ENCODE data around the gene RACGAP1. TPM values are rescaled to one million over a fixed set of nuclear protein-coding genes. Genes with fewer than 3 reads are reported as not detected.
A peak's percentile ranks its signal among the peaks of the same experiment; 100 is the strongest.

The RACGAP1 gene
- total RNA-seq, 2 experiments from 2014 or later: 111 to 119 TPM

DNA sequence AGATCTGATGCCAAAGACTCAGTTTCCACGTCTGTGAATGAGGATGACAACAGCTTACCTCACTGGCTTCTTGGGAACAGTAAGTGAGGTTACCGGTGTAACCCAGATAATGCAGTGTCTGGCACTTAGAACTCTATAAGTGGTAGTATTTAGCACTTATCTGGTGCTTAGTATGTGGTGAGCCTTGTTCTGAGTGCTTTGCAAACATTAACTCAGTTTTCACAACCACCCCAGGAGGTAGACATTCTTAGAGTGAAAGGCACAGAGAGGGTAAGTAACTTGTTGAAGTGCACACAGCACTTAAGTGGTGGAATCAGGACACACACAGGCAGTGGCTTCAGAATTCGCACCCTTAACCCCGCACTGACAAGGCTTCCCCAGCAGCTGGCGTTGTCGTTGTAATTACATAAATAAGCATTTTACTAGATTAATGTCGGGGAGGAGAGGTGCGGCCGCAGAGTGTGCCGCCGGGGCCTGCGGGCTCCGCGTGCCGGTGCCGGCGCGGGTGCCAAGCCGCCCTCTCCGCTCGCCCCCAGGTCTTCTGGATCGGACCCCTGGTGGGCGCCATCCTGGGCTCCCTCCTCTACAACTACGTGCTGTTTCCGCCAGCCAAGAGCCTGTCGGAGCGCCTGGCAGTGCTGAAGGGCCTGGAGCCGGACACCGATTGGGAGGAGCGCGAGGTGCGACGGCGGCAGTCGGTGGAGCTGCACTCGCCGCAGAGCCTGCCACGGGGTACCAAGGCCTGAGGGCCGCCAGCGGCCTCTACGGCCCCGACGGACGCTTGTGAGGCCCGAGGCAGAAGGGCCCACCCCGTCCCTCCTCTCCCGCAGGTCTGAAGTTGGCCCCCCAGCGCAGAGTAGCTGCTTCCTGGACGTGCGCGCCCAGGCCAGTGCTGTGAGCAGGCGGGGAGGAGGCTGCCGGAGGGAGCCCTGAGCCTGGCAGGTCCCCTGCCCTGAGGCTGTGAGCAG lies 70.1 kb downstream of the RACGAP1 start:
- Mint-ChIP-seq H3K4me3 (no peak overlapping the region), H3K27ac (no peak overlapping the region), H3K9me3 (no peaks in the 10 kb centered on the region), H3K27me3 (peaks cover 57% of the 10 kb centered on the region), H3K4me1 (no peaks in the 10 kb centered on the region), H3K36me3 (no peaks in the 10 kb centered on the region)
- no peak for DNase-seq

DNA sequence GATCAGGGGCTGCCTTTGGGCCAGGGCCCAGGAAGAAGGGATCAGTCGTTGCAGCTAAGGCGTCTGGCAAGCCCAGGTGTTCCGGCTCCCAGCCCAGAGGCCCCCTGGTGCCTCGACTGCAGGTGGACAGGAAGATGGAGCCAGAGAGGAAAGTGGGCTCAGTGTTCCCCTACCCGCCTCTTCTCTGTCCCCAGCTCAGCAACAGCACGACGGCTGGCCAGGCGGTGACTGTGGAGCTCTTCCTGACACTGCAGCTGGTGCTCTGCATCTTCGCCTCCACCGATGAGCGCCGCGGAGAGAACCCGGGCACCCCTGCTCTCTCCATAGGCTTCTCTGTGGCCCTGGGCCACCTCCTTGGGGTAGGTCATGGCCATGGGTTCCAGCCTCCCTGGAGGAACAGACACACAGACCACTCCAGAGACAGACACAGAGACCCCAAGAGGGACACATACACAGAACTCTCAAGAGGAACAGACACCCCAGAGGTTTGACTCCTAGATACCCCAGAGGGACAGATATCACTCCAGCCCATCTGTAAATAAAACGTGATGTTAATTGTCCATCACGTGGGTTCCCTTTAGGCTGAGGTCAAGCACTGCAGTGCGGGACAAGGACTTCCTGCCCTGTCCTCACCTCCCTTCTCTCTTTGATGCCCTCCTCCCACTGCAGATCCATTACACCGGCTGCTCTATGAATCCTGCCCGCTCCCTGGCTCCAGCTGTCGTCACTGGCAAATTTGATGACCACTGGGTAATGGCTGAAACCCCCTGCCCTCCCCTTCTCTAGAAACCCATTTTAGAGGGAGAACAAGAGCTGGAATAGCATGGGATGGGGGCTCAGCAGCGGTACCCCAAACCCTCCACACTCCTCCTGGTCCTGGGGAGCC lies 71.1 kb downstream of the RACGAP1 start:
- Mint-ChIP-seq H3K36me3 (no peaks in the 10 kb centered on the region), H3K4me1 (no peaks in the 10 kb centered on the region), H3K27me3 (peaks cover 48% of the 10 kb centered on the region), H3K4me3 (no peak overlapping the region), H3K27ac (no peak overlapping the region), H3K9me3 (no peaks in the 10 kb centered on the region)
- no peak for DNase-seq

DNA sequence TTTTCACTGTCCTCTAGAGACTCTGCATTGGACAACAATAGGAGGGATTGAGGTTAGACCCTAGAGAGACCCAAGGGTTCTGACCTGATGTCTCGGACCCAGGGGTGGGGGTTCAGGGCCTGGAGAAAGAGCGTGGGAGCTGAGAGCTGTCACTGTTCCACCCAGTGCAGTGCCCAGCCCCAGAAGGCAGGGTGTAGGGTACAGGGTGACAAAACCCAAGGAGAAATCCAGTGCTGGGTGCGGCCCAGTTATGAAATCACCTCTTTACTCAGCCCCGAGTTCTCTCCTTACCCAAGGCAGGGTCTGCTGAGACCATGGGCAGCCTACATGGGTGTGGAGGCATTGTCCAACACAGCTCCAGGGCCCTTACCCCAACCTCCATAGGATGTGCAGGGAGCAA lies 72.1 kb downstream of the RACGAP1 start:
- H3K4me3 Mint-ChIP-seq: no peak overlapping the region
- H3K36me3 Mint-ChIP-seq: no peaks in the 10 kb centered on the region
- H3K27ac Mint-ChIP-seq: no peak overlapping the region
- no peak for DNase-seq
- no peaks in the 10 kb centered on the region for H3K4me1 Mint-ChIP-seq
- peaks cover 37% of the 10 kb centered on the region for H3K27me3 Mint-ChIP-seq
- H3K9me3 Mint-ChIP-seq: no peaks in the 10 kb centered on the region

DNA sequence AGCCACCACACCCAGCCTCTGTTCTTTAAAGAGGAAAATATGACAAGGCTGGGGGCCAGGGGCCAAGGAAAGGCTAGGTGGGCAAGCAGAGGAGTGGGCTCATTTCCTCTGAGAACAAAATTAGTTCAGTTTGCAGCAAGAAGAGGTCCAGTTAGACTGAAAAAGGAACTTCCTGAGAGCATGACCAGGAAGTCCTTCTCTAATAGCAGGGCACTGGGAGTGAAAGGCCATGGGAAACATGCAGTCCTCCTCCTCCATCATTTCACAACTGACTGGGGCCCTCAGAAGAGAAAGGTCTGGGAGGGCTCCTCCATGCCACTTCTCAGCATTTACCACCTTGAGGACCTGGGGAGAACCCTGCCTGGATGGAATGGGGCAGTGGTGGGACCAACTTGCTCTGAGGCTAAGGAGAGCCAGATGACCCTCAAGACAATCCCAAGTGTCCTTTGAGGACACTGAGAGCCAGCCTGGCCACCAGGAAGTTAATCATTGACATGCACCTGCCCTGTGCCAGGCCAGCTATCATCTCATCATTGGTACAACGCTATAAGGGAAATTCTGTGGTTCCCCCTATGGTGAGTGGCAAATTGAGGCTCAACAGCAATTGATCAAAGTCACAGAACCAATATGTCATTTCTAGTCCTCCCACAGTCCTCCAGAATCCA lies 72.8 kb downstream of the RACGAP1 start:
- Mint-ChIP-seq H3K27me3 (peaks cover 31% of the 10 kb centered on the region), H3K36me3 (no peaks in the 10 kb centered on the region), H3K4me1 (no peaks in the 10 kb centered on the region), H3K9me3 (no peaks in the 10 kb centered on the region), H3K4me3 (no peak overlapping the region), H3K27ac (no peak overlapping the region)
- no peak for DNase-seq

DNA sequence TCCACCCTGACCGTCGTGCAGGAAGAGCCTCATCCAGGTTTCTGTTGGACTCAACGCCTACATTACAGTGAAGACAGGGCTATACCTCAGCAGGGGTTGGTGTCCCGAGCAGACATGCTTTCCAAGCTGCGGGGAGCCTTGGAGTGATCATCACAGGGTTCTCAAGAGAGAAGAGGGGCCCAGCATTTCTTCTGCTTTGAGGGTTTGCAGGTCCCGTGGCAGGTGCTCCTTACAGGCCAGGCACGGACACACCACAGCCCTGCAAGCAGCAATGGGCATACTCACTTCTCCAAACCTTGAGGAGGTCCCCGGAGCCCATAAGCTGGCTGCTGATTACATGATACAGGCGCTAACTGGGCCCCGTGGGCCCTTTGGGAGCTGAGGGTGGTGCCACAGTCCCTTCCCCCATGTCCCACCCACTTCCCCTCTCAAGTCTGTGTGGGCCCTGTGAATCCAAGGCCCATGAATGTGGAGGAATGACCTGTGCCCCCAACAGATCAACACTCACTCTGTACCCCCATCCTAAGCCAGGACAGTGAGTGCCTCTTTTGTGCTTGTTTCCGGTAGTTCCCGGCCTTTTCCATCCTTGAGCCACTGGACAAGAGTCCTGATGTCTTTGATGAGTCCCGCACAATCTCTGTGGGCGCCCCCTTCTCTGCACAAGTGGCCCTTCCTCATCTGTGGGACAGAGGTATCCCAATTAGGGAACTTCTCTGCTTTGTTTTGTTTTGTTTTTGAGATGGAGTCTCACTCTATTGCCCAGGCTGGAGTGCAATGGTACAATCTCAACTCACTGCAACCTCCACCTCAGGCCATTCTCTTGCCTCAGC lies 73.7 kb downstream of the RACGAP1 start:
- Mint-ChIP-seq H3K4me3 (no peak overlapping the region), H3K36me3 (no peaks in the 10 kb centered on the region), H3K4me1 (no peaks in the 10 kb centered on the region), H3K27me3 (peaks cover 22% of the 10 kb centered on the region), H3K27ac (no peak overlapping the region), H3K9me3 (no peaks in the 10 kb centered on the region)
- no peak for DNase-seq

DNA sequence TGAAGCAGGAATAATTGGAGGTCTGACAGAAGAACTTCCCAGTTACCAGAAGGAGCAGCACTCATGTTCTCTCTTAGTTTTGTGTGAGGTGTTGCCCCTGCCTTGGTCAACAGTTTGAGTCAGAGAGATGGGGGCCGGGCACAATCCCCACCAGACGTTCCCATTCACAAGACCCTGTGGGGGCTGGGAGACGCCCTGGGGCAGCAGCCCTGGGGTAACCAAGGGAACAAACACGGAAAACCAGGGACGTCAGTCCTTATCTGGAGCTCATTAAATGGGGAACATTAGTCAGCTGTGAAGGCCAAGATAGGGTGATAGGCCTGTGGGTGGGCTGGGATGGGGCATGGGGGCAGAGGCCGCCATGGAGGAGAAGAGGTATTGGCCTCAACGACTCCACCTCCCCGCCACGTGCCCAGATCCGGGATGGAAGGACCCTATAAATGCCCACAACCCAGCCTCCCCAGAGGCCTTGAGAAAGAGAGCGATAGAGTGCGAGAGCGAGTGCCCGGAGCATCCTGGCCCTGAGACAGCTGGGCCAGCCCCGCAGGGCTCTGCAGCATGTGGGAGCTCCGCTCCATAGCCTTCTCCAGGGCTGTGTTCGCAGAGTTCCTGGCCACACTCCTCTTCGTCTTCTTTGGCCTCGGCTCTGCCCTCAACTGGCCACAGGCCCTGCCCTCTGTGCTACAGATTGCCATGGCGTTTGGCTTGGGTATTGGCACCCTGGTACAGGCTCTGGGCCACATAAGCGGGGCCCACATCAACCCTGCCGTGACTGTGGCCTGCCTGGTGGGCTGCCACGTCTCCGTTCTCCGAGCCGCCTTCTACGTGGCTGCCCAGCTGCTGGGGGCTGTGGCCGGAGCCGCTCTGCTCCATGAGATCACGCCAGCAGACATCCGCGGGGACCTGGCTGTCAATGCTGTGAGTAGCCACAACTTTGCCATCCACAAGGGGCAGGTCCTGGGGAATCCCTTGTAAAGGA lies 74.7 kb downstream of the RACGAP1 start, which contains the start of gene AQP2:
TSS of gene AQP2 (plus strand) at position 465 of the 979 bp plus-strand sequence. CDS start at position 559, 94 bp downstream.
- H3K27me3 Mint-ChIP-seq: peaks cover 14% of the 10 kb centered on the region
- H3K36me3 Mint-ChIP-seq: no peaks in the 10 kb centered on the region
- H3K4me1 Mint-ChIP-seq: peaks cover 8% of the 10 kb centered on the region
- no peak within 1 kb of the TSS for H3K4me3 Mint-ChIP-seq
- no peaks in the 10 kb centered on the region for H3K9me3 Mint-ChIP-seq
- no peak within 1 kb of the TSS for H3K27ac Mint-ChIP-seq
- no peak for DNase-seq

DNA sequence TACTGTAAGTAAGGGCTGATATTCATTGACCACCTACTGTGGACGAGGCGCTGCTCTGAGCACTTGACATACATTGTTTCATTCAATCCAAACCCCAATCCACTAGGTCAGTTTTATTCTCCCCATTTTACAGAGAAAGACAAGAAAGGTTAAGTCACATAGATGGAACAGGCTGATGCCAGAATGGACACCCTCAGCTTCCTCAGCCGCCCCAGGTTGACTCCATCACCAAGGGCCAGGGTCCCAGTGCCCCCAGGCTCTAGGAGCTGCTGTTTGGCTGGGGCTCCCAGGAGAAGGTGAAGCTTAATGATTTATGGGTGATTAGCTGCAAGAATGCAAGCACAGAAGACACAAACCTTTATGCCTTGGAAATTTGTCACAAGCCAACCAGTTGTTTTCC lies 75.4 kb downstream of the RACGAP1 start:
- H3K27ac Mint-ChIP-seq: no peak overlapping the region

DNA sequence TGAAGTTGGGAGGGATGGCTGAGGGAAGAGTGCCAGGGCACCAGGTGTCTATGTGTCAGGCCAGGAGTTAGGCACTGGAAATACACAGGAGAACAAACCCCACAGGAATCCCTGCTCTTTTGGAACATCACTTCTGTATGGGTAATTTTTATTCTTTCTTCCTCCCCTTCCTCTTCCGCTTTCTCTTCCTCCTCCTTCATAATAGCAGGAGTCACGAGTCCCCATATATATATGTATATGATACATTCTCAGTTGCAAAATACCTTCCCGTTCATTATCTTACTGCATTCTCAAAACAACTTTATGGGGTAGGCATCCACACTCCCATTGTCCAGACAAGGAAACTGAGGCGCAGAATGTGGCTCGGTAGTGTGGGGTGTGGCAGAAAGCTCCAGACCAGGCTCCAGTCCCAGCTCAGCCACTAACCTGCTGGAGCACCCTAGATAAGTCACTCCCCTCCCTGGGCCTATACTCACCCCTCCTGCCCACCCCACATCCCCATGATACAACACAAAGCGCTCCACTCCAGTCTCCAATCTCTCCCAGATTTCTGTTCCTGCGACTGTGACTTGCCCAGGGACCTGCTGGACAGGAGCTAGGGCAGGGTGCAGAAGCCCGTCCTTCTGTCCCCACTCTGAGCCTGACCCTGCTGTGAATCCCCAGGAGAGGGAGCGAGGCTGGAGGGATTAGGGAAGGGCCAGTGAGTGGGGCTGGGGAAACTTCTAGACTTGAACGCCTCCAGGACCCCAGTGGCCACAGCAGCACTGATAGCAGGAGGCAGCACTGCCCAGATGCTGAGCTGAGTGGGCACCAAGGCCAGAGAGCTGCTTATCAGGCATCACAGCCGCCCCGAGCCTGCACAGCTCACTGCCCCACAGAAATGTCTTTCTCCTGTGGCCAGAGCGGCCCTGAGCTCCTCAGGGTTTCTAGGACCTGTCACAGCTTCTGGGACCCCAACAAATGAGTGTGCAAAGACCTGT lies 76.1 kb downstream of the RACGAP1 start:
- DNase-seq: no peak
- Mint-ChIP-seq H3K36me3 (no peaks in the 10 kb centered on the region), H3K27me3 (peaks cover 5% of the 10 kb centered on the region), H3K9me3 (no peaks in the 10 kb centered on the region), H3K4me1 (peaks cover 18% of the 10 kb centered on the region), H3K4me3 (no peak overlapping the region), H3K27ac (no peak overlapping the region)

More for the DNA sequence above, 75.4 kb downstream of the RACGAP1 start:
- DNase-seq: no peak
- no peak overlapping the region for H3K4me3 Mint-ChIP-seq
- peaks cover 12% of the 10 kb centered on the region for H3K27me3 Mint-ChIP-seq
- no peaks in the 10 kb centered on the region for H3K9me3 Mint-ChIP-seq
- peaks cover 15% of the 10 kb centered on the region for H3K4me1 Mint-ChIP-seq
- H3K36me3 Mint-ChIP-seq: no peaks in the 10 kb centered on the region

DNA sequence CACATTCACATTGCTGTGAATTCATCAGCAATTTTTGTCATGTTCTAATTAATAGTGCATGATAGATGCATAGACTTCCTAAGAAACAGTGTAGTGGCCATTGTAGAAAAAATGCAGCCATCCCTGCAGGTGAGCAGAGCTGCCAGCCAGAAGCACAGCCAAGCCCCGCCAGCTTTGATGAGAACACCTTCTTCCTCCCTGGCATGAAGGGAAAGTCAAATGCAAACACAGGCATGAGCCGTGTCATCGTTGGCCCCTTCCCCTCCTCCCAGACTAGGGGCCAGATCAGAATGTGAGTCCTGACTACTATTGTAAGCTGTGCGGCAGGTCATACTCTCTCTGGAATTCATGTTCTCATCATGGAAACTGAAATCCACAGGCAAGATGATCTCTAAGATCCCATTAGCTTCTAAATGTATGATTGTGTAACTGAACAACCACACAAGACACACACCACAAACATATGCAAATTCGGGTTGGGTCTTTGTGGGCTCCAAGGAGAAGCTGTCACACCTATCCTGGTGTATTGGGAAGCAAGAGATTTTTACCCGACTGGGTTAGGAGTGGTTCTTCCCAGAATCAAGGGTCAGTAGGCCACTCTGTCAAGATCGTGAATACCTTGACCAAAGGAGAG lies 77.6 kb downstream of the RACGAP1 start:
- Mint-ChIP-seq H3K4me1 (peaks cover 18% of the 10 kb centered on the region), H3K36me3 (no peaks in the 10 kb centered on the region), H3K4me3 (no peak overlapping the region), H3K27me3 (no peaks in the 10 kb centered on the region), H3K9me3 (no peaks in the 10 kb centered on the region), H3K27ac (no peak overlapping the region)
- no peak for DNase-seq

DNA sequence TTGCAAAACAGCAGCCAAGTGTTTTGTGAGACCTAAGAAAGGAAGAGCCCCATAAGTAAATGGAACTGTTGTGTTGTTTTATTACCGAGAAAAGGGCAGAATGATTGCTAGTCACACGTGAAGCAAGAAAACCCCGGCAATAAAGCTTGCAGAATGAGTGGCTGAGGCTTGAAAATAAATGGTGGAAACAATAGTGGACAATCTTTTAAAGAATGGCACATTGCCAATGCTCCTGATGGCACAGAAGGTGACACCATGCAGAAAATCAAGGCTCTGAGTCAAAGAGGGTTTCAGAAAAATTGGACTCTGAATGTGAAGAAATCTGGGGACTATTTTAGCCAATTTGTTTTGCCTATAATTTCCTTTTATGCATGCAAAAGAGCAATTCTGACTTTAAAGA lies 78.8 kb downstream of the RACGAP1 start:
- DNase-seq: no peak

DNA sequence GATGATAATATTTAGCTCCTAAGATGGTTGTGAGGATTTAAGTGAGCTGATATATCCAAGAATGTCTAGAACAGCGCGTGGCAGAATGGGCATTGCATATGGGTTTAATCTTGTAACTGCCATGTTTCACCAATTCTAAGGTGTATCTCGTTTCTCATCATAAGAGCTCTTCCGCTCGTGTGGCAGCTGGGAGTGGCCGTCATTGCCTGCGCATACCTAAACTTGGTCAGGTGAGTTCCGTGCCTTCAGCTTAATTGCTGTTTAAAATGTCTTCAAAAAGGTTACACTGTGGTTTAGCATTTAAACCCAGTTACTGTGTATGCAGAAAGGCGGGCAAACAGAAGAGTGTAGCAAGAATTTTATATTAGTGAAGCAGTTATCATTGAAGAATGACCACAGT lies 79.2 kb downstream of the RACGAP1 start:
- no peaks in the 10 kb centered on the region for H3K9me3 Mint-ChIP-seq
- peaks cover 18% of the 10 kb centered on the region for H3K4me1 Mint-ChIP-seq
- no peak overlapping the region for H3K4me3 Mint-ChIP-seq
- no peak for DNase-seq
- peak overlapping the region; percentile 46 for H3K27ac Mint-ChIP-seq
- no peaks in the 10 kb centered on the region for H3K36me3 Mint-ChIP-seq
- no peaks in the 10 kb centered on the region for H3K27me3 Mint-ChIP-seq

More for the DNA sequence above, 78.8 kb downstream of the RACGAP1 start:
- H3K4me1 Mint-ChIP-seq: peaks cover 18% of the 10 kb centered on the region
- no peaks in the 10 kb centered on the region for H3K9me3 Mint-ChIP-seq
- H3K27me3 Mint-ChIP-seq: no peaks in the 10 kb centered on the region
- H3K36me3 Mint-ChIP-seq: no peaks in the 10 kb centered on the region
- no peak overlapping the region for H3K27ac Mint-ChIP-seq
- H3K4me3 Mint-ChIP-seq: no peak overlapping the region

All from activated naive CD8-positive, alpha-beta T cell treated with anti-CD3 and anti-CD28 coated beads for 36 hours (primary cell).